KBM-7 (cell line): ENCODE results near the gene LAMP2.
"Not testable (repeated sequence)": the region's sequence is repeated elsewhere in the genome, so short reads cannot be mapped to it uniquely, and the experiment has no call there.

ENCODE experiments used
- DNase-seq: peaks from one replicate; pipeline ENCODE4 v3.0.0-alpha.2; 2015
- in situ Hi-C: fragments of 300-500 bp; cut with MboI; formaldehyde crosslinking; loops from 2 replicates; pipeline ENCODE4 v1.14.3; 2020; ENCODE audit warnings: low sequenced_read_pairs, low pct_unique_long_range_greater_than_20kb, mixed read lengths

LAMP2 gene

GRCh38 chrX:120468825-120469525 is at the start of gene LAMP2:
LAMP2 (minus strand) TSS chrX:120469296; CDS start chrX:120469169, 127 bp downstream.
- peak; percentile 98 for DNase-seq
- in situ Hi-C loops, result no loop called here

GRCh38 chrX:120517936-120518335 is 48.8 kb upstream of the LAMP2 start:
- DNase-seq, result no peak
- in situ Hi-C loops, result loop anchor here (10.0 kb wide), 1 partner anchor 147 kb away; no protein-coding TSS in a partner anchor

GRCh38 chrX:120514236-120514635 is 45.1 kb upstream of the LAMP2 start:
- in situ Hi-C loops, result loop anchor here (10.0 kb wide), 1 partner anchor 151 kb away; no protein-coding TSS in a partner anchor
- peak; percentile 53 for DNase-seq

- in situ Hi-C loops, result loop anchor here (10.0 kb wide), 1 partner anchor 152 kb away; no protein-coding TSS in a partner anchor
- no peak for DNase-seq
These were observed 43.5 kb upstream of the LAMP2 start for GRCh38 chrX:120512627-120513026.

- in situ Hi-C loops, result loop anchor here (10.0 kb wide), 1 partner anchor 153 kb away; no protein-coding TSS in a partner anchor
- no peak for DNase-seq
These were observed 43.1 kb upstream of the LAMP2 start for GRCh38 chrX:120512222-120512621.

- in situ Hi-C loops, result no loop called here
- DNase-seq, result no peak
These were observed 35.5 kb upstream of the LAMP2 start for GRCh38 chrX:120504569-120504968.

- in situ Hi-C loops, result no loop called here
- DNase-seq, result no peak
These were observed 30.4 kb upstream of the LAMP2 start for GRCh38 chrX:120499301-120500072.

GRCh38 chrX:120490119-120490518 is 21.0 kb upstream of the LAMP2 start:
- in situ Hi-C loops, DNase-seq: not testable (repeated sequence)

GRCh38 chrX:120486786-120487185 is 17.7 kb upstream of the LAMP2 start:
- in situ Hi-C loops, result no loop called here
- peak; percentile 32 for DNase-seq

GRCh38 chrX:120485638-120486520 is 16.8 kb upstream of the LAMP2 start:
- DNase-seq, result peak; percentile 97
- in situ Hi-C loops, result no loop called here

- in situ Hi-C loops, result no loop called here
- no peak for DNase-seq
These were observed 16.2 kb upstream of the LAMP2 start for GRCh38 chrX:120485315-120485637.

GRCh38 chrX:120477453-120477852 is 8.4 kb upstream of the LAMP2 start:
- no peak for DNase-seq
- in situ Hi-C loops, result no loop called here

- in situ Hi-C loops, result no loop called here
- DNase-seq, result no peak
These were observed 7.6 kb upstream of the LAMP2 start for GRCh38 chrX:120476714-120477113.

- peak; percentile 40 for DNase-seq
- in situ Hi-C loops, result not testable (repeated sequence)
These were observed 6.4 kb upstream of the LAMP2 start for GRCh38 chrX:120475447-120475846.

GRCh38 chrX:120474085-120474484 is 5.0 kb upstream of the LAMP2 start:
- in situ Hi-C loops, result no loop called here

GRCh38 chrX:120469657-120470056 is 561 bp upstream of the LAMP2 start:
- in situ Hi-C loops, DNase-seq: not testable (repeated sequence)

More at GRCh38 chrX:120474085-120474484, 5.0 kb upstream of the LAMP2 start:
- no peak for DNase-seq

GRCh38 chrX:120468479-120468824 is 644 bp downstream of the LAMP2 start:
- DNase-seq, result no peak
- in situ Hi-C loops, result no loop called here

GRCh38 chrX:120468071-120468470 is 1.0 kb downstream of the LAMP2 start:
- DNase-seq, result peak; percentile 58
- in situ Hi-C loops, result no loop called here

- peak; percentile 43 for DNase-seq
- in situ Hi-C loops, result no loop called here
These were observed 4.7 kb downstream of the LAMP2 start for GRCh38 chrX:120464411-120464810.
